Cardiac muscle cell (in vitro differentiated cells and primary cell): ENCODE measurements around the gene MAP4K5. TPM values are rescaled to one million over a fixed set of nuclear protein-coding genes. Genes with fewer than 3 reads are reported as not detected.
"Not testable (repeated sequence)": the region's sequence is repeated elsewhere in the genome, so short reads cannot be mapped to it uniquely, and the experiment has no call there.

Experiments
- DNase-seq, 2 donors: peaks; one replicate each; pipeline versions ENCODE4 v3.0.0 to v3.0.0-alpha.2; 2010 to 2017; ENCODE audit warnings: low read depth in 1 of 2, low spot score in 1 of 2
- H3K27ac ChIP-seq: fragments of 200-600 bp; sonication (generic); 2 replicates; pipeline ENCODE4 v1.5.1; 2016
- H3K27me3 ChIP-seq: fragments of 200-600 bp; sonication (generic); 2 replicates; pipeline ENCODE4 v1.6.0; 2016; ENCODE audit warnings: control low read depth
- H3K36me3 ChIP-seq: fragments of 200-600 bp; sonication (generic); 2 replicates; pipeline ENCODE4 v1.5.1; 2016; ENCODE audit warnings: control low read depth
- H3K4me1 ChIP-seq: fragments of 200-600 bp; sonication (generic); 2 replicates; pipeline ENCODE4 v1.8.1; 2017; ENCODE audit warnings: low read depth, mild to moderate bottlenecking, mixed run types
- H3K4me3 ChIP-seq: fragments of 200-600 bp; sonication (generic); 2 replicates; pipeline ENCODE4 v1.5.1; 2016; ENCODE audit warnings: mild to moderate bottlenecking
- H3K9me3 ChIP-seq: fragments of 200-600 bp; sonication (generic); 2 replicates; pipeline ENCODE4 v1.5.1; 2017; ENCODE audit warnings: low read depth, mild to moderate bottlenecking, control low read depth
- polyA plus RNA-seq: library from polyadenylated mRNA; unstranded; fragments of >200 nt; fragmentation: Nextera tagmentation; extraction: Ambion mirVana; gene quantifications from 2 replicates; pipeline ENCODE4 v1.2.1, GENCODE V29; 2016
- total RNA-seq: library from RNA; depleted of rRNA; stranded (reverse); fragments of >200 nt; gene quantifications from 2 replicates; pipeline ENCODE4 v1.2.3, GENCODE V29; 2016
- TF ChIP-seq, protein P1 (sequence below): IDR thresholded peaks from 2 replicates; pipeline ENCODE4 v1.5.1; 2012; ENCODE audit warnings: low read depth, mild to moderate bottlenecking, low read length

Gene MAP4K5
- total and polyA plus RNA-seq, 2 experiments from 2014 or later = 53.0 to 402 TPM

DNA sequence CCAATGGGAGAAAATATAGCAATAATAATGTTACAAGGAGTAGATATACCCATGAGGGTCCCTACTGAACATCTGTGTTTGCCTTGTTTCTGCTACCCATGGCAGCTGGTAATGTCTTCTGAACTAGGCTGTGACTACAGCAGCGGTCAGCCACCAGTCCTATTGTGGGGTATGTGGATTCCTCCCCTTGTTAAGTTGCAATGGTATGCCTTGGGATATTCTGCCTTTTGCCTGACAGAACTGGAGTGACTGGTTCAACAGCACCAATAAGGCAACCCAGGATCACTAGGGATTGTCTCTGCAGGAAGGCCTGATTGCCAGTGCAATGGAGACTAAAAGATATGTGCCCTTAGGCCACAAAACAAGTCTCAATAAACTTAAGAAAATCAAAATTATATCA is 17.9 kb upstream of the MAP4K5 start:
- Histone ChIP-seq H3K4me1 (no peaks in the 10 kb centered on the region), H3K9me3 (no peaks in the 10 kb centered on the region), H3K36me3 (no peaks in the 10 kb centered on the region), H3K27me3 (peaks cover 17% of the 10 kb centered on the region), H3K27ac (no peak overlapping the region), H3K4me3 (no peak overlapping the region)
- DNase-seq = no peak
- TF ChIP-seq, protein P1, sequence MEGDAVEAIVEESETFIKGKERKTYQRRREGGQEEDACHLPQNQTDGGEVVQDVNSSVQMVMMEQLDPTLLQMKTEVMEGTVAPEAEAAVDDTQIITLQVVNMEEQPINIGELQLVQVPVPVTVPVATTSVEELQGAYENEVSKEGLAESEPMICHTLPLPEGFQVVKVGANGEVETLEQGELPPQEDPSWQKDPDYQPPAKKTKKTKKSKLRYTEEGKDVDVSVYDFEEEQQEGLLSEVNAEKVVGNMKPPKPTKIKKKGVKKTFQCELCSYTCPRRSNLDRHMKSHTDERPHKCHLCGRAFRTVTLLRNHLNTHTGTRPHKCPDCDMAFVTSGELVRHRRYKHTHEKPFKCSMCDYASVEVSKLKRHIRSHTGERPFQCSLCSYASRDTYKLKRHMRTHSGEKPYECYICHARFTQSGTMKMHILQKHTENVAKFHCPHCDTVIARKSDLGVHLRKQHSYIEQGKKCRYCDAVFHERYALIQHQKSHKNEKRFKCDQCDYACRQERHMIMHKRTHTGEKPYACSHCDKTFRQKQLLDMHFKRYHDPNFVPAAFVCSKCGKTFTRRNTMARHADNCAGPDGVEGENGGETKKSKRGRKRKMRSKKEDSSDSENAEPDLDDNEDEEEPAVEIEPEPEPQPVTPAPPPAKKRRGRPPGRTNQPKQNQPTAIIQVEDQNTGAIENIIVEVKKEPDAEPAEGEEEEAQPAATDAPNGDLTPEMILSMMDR = no peak

DNA sequence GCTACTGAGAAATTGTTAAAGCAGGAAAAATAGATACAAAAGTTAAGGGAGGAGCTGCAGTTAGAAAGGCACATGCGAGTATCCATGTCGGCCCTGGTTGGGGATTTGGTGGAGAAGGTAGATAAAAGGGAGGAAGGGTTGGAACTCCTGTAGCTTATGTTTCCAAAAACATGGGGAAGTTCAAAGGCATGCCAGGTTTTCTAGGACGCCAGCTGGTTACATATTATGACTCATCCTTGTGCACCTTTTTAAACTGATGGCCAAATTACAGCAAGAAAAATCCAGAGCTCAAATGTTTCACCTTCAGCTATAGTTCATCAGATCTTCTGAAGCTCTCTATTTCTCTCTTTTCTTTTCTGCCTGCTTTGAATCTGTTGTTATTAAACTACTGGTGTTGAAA is 13.2 kb upstream of the MAP4K5 start:
- no peak for DNase-seq
- no peak overlapping the region for H3K27ac ChIP-seq
- TF ChIP-seq, protein P1 = no peak
- H3K9me3 ChIP-seq = no peaks in the 10 kb centered on the region
- H3K27me3 ChIP-seq = no peaks in the 10 kb centered on the region
- H3K36me3 ChIP-seq = no peaks in the 10 kb centered on the region
- H3K4me3 ChIP-seq = no peak overlapping the region
- H3K4me1 ChIP-seq = no peaks in the 10 kb centered on the region

DNA sequence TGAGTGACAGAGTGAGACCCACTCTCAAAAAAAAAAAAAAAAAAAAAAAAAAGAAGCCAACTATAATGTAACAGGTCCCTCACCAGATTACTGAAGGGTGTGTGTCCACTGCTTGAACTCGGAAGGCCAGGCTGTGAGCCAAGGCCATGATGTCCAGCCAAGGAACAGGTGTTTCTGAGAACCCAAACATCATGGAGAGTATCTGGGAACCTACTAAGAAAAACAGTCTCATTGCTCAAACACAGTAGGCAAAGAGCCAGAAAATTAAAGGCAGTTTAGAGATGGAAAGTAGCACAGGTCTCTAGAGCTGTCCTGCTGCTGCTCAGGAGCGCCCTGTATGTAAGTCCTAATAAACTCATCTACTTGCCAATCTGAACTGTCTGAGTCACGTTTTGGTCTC is 12.5 kb upstream of the MAP4K5 start:
- Histone ChIP-seq H3K36me3 (no peaks in the 10 kb centered on the region), H3K9me3 (no peaks in the 10 kb centered on the region), H3K4me1 (no peaks in the 10 kb centered on the region), H3K4me3 (no peak overlapping the region), H3K27me3 (no peaks in the 10 kb centered on the region), H3K27ac (no peak overlapping the region)
- no peak for DNase-seq
- TF ChIP-seq, protein P1 = no peak

DNA sequence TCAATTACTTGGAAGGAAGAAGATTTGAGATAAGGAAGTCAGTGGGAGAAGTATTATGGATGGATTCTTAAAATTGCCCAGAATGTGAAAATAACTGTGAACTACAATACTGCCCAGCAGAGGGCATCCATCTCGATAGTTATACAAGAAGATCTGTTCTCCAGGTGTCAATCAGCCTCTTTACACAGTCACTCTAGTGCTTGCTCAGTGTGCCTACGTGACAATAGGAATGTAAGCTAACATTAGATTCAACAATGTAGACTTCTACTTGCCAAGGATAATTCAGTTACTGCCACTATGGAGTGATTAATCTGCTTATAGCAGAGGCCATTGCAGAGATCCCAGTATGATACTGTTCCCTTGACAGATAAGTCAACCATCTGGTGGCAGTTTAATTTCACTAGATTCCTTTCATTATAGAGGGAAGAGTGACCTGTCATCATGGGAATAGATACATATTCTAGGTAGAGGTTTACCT is 10.6 kb upstream of the MAP4K5 start:
- TF ChIP-seq, protein P1 = peak; percentile 57
- H3K9me3 ChIP-seq = no peaks in the 10 kb centered on the region
- DNase-seq = peak; percentile 50 to 67
- H3K4me1 ChIP-seq = no peaks in the 10 kb centered on the region
- no peaks in the 10 kb centered on the region for H3K36me3 ChIP-seq
- no peak overlapping the region for H3K27ac ChIP-seq
- H3K4me3 ChIP-seq = no peak overlapping the region
- no peaks in the 10 kb centered on the region for H3K27me3 ChIP-seq

DNA sequence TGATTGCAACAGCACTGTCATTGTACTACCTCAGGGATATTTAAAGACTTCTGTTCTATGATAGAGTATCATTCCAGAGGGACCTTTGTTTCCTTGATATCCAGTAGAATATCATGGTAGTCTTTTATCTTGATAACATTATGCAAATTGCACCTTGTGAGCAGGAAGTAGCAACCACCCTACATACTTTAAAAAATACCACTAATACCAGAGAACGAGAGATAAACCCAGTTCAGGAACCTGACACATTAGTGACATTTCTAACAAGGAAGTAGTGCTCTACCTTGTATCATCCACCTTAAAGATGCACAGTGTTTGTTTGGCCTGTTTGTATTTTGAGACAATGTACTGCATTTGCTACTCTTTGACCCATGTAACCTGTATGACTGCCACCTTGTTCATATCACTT is 8.8 kb upstream of the MAP4K5 start:
- Histone ChIP-seq H3K27me3 (no peaks in the 10 kb centered on the region), H3K9me3 (no peaks in the 10 kb centered on the region), H3K27ac (no peak overlapping the region), H3K4me1 (no peaks in the 10 kb centered on the region), H3K4me3 (no peak overlapping the region), H3K36me3 (no peaks in the 10 kb centered on the region)
- TF ChIP-seq, protein P1 = no peak
- no peak for DNase-seq

DNA sequence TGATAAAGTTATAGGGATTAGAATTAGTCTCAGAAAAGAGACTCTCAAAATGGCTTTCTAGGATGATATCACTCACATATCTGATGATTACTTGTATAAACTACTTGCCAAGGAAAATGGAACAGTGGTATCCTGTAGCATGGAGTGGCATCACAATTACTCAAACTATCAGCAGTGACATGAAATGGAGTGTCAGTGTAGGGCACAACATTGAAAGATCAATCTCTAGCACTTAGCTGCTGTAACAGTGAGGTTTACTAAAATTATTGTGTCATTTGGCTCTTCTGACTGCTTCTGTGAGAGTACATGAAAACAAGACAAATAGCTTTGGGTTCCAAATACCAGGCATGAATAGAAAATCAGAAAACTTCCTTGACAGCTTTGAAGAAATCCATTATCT is 6.7 kb upstream of the MAP4K5 start:
- H3K27ac ChIP-seq = no peak overlapping the region
- H3K4me1 ChIP-seq = no peaks in the 10 kb centered on the region
- H3K4me3 ChIP-seq = no peak overlapping the region
- DNase-seq = no peak
- TF ChIP-seq, protein P1 = no peak
- H3K9me3 ChIP-seq = no peaks in the 10 kb centered on the region
- peaks cover 3% of the 10 kb centered on the region for H3K27me3 ChIP-seq
- no peaks in the 10 kb centered on the region for H3K36me3 ChIP-seq

DNA sequence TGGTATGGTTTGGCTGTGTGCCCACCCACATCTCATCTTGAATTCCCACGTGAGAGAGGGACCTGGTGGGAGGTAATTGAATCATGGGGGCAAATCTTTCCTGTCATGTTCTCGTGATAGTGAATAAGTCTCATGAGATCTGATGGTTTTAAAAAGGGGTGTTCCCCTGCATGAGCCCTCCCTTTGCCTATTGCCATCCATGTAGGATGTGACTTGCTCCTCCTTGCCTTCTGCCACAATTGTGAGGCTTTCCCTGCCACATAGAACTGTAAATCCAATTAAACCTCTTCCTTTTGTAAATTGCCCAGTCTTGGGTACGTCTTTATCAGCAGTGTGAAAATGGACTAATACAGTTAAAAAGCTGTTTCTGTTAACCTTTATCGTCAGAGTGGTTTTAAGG is 5.7 kb upstream of the MAP4K5 start:
- H3K27me3 ChIP-seq, DNase-seq, H3K4me1 ChIP-seq, H3K27ac ChIP-seq, H3K4me3 ChIP-seq, H3K36me3 ChIP-seq, H3K9me3 ChIP-seq: not testable (repeated sequence)
